ENCODE measurements around the gene ZBTB14.

DNA sequence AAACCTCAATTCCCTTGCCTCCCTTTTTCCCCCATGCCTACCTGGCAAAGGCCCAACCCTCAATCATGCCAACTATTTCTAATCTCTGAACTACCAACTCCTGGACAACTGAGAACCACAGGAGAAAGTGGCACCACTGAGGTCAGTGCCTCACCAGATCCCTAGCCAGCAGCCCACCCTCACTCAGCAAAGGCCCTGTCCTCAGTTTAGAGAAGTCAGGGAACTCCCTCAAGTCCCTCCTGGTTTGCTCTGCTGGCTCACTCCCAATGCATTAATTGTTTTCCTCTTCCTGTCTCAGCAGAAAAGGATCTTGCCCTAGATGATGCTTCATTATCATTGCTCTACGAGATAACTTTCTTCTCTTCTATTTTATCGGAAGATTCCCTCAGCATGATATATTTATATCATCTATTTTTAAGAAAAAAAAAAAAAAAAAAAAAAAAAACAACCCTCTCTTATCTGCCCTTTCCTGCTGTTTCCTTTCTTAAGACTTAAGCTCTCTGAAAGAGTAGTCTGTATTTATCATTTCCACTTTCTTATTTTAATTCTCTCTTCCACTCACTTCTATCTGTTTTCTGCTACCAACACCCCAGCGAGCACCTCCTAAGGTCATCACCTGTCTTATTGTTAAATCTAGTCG lies 22.7 kb upstream of the ZBTB14 start:
- TF ChIP-seq, protein P1, sequence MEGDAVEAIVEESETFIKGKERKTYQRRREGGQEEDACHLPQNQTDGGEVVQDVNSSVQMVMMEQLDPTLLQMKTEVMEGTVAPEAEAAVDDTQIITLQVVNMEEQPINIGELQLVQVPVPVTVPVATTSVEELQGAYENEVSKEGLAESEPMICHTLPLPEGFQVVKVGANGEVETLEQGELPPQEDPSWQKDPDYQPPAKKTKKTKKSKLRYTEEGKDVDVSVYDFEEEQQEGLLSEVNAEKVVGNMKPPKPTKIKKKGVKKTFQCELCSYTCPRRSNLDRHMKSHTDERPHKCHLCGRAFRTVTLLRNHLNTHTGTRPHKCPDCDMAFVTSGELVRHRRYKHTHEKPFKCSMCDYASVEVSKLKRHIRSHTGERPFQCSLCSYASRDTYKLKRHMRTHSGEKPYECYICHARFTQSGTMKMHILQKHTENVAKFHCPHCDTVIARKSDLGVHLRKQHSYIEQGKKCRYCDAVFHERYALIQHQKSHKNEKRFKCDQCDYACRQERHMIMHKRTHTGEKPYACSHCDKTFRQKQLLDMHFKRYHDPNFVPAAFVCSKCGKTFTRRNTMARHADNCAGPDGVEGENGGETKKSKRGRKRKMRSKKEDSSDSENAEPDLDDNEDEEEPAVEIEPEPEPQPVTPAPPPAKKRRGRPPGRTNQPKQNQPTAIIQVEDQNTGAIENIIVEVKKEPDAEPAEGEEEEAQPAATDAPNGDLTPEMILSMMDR (IDR thresholded peaks at IDR 0.05) = no peak
- TF ChIP-seq POLR2A (IDR thresholded peaks at IDR 0.05; ENCODE audit: low read depth) = no peak
- TF ChIP-seq POLR2AphosphoS5 (IDR thresholded peaks at IDR 0.05) = no peak
